Endodermal cell (in vitro differentiated cells): ENCODE results near the gene COL24A1. TPM values are rescaled to one million over a fixed set of nuclear protein-coding genes. Genes with fewer than 3 reads are reported as not detected.
"Not testable (repeated sequence)": the region's sequence is repeated elsewhere in the genome, so short reads cannot be mapped to it uniquely, and the experiment has no call there.

Source experiments
- DNase-seq: peaks from one replicate; pipeline ENCODE4 v3.0.0-alpha.2; 2017
- H3K27ac ChIP-seq: 2 replicates; pipeline ENCODE4 v1.5.1; 2013; ENCODE audit warnings: mild to moderate bottlenecking, low read depth, low read length, moderate library complexity
- H3K27me3 ChIP-seq: 2 replicates; pipeline ENCODE4 v1.6.1; 2013; ENCODE audit warnings: mild to moderate bottlenecking, low read length, moderate library complexity; ENCODE audit not compliant: insufficient read depth, control insufficient read depth, poor library complexity, severe bottlenecking
- H3K36me3 ChIP-seq: 2 replicates; pipeline ENCODE4 v1.7.0; 2013; ENCODE audit warnings: mild to moderate bottlenecking, low read length, moderate library complexity; ENCODE audit not compliant: control insufficient read depth, insufficient read depth
- H3K4me1 ChIP-seq: one replicate; pipeline ENCODE4 v1.7.0; 2013; ENCODE audit warnings: low read length; ENCODE audit not compliant: control insufficient read depth, insufficient read depth
- H3K4me3 ChIP-seq: 2 replicates; pipeline ENCODE4 v1.5.1; 2013; ENCODE audit warnings: mild to moderate bottlenecking, low read length, moderate library complexity
- H3K9ac ChIP-seq: 2 replicates; pipeline ENCODE4 v1.6.1; 2013; ENCODE audit warnings: mild to moderate bottlenecking, low read length, moderate library complexity; ENCODE audit not compliant: poor library complexity, severe bottlenecking; ENCODE audit errors: extremely low read depth
- H3K9me3 ChIP-seq: 2 replicates; pipeline ENCODE4 v1.6.1; 2013; ENCODE audit warnings: mild to moderate bottlenecking, low read length, moderate library complexity; ENCODE audit not compliant: control insufficient read depth
- H3K27ac Mint-ChIP-seq: 2 replicates; pipeline ENCODE4 v1.8.0; 2020; ENCODE audit warnings: mixed read lengths
- H3K27me3 Mint-ChIP-seq: 2 replicates; pipeline ENCODE4 v1.8.0; 2021; ENCODE audit warnings: mild to moderate bottlenecking, mixed read lengths; ENCODE audit not compliant: insufficient read depth
- H3K36me3 Mint-ChIP-seq: 2 replicates; pipeline ENCODE4 v1.8.0; 2020; ENCODE audit warnings: low read depth, mixed read lengths
- H3K4me1 Mint-ChIP-seq: 2 replicates; pipeline ENCODE4 v1.8.0; 2020; ENCODE audit warnings: mixed read lengths
- H3K4me3 Mint-ChIP-seq: 2 replicates; pipeline ENCODE4 v1.8.0; 2020; ENCODE audit warnings: mild to moderate bottlenecking, moderate library complexity, mixed read lengths
- H3K9me3 Mint-ChIP-seq: 2 replicates; pipeline ENCODE4 v1.8.0; 2020; ENCODE audit warnings: mild to moderate bottlenecking, mixed read lengths
- CTCF ChIP-seq: fragments of 200-600 bp; sonication (generic); conservative IDR thresholded peaks from 2 replicates; pipeline ENCODE4 v1.5.0; 2021; ENCODE audit warnings: antibody characterized with exemption, mild to moderate bottlenecking
- WGBS, 2 experiments: methylation state at CpG; one replicate each; pipeline versions ENCODE4 v1.1.5 to v1.1.7; 2013; ENCODE audit warnings: missing lambda C conversion rate in 2 of 2, mixed read lengths in 1 of 2; ENCODE audit not compliant: insufficient coverage in 1 of 2, insufficient read length in 1 of 2; 5-methylcytosine and 5-hydroxymethylcytosine counted together
- total RNA-seq, 2 donors: library from RNA; stranded (reverse); fragmentation: NEBNext Ultra II Directional in 1 of 2; extraction: Animal tissue kit (Norgen Biotek cat#: 25700) in 1 of 2; gene quantifications; 2 replicates in 1 of 2; 3 replicates in 1 of 2; pipeline ENCODE4 v1.2.1, GENCODE V29; 2021

Gene COL24A1
- total RNA-seq, 2 donors from 2014 or later = 0.84 to 0.95 TPM

GRCh38 chr1:85718678-85719340 is 437.8 kb downstream of the COL24A1 start:
- 95 to 100% methylated on average over 5 to 6 of the region's 7 CpGs for whole genome bisulfite sequencing, 2 experiments
- Histone ChIP-seq H3K9ac (no peak overlapping the region), H3K27me3 (no peaks in the 10 kb centered on the region), H3K27ac (no peak overlapping the region), H3K36me3 (no peaks in the 10 kb centered on the region), H3K4me3 (no peak overlapping the region), H3K9me3 (peaks cover 16% of the 10 kb centered on the region), H3K4me1 (no peaks in the 10 kb centered on the region)
- Mint-ChIP-seq H3K4me3 (no peak overlapping the region), H3K27ac (no peak overlapping the region), H3K9me3 (peaks cover 33% of the 10 kb centered on the region), H3K36me3 (peaks cover 3% of the 10 kb centered on the region), H3K4me1 (no peaks in the 10 kb centered on the region), H3K27me3 (no peaks in the 10 kb centered on the region)
- DNase-seq = no peak
- TF ChIP-seq CTCF = no peak

GRCh38 chr1:85714418-85715114 is 442.0 kb downstream of the COL24A1 start:
- H3K4me3 ChIP-seq, H3K27me3 ChIP-seq, H3K36me3 Mint-ChIP-seq, H3K36me3 ChIP-seq, DNase-seq, H3K27ac ChIP-seq, H3K4me3 Mint-ChIP-seq, H3K4me1 ChIP-seq, H3K4me1 Mint-ChIP-seq, H3K27me3 Mint-ChIP-seq, H3K9ac ChIP-seq, H3K27ac Mint-ChIP-seq: not testable (repeated sequence)
- H3K9me3 Mint-ChIP-seq = peaks cover 31% of the 10 kb centered on the region
- WGBS, 2 experiments = 87 to 93% methylated on average over 8 to 14 of the region's 14 CpGs
- H3K9me3 ChIP-seq = peaks cover 28% of the 10 kb centered on the region

- WGBS, 2 experiments = 86 to 91% methylated on average over 2 to 6 of the region's 6 CpGs
Measured at GRCh38 chr1:85708829-85709227, 447.7 kb downstream of the COL24A1 start.

More at GRCh38 chr1:85708829-85709227, 447.7 kb downstream of the COL24A1 start:
- no peak for TF ChIP-seq CTCF
- no peak overlapping the region for H3K27ac ChIP-seq
- Mint-ChIP-seq H3K9me3 (peaks cover 24% of the 10 kb centered on the region), H3K4me3 (no peak overlapping the region), H3K27ac (no peak overlapping the region), H3K4me1 (no peaks in the 10 kb centered on the region), H3K27me3 (no peaks in the 10 kb centered on the region), H3K36me3 (peaks cover 20% of the 10 kb centered on the region)
- H3K4me3 ChIP-seq = peak overlapping the region; percentile 99
- H3K9ac ChIP-seq = no peak overlapping the region
- H3K36me3 ChIP-seq = peaks cover 21% of the 10 kb centered on the region
- peak; percentile 47 for DNase-seq
- H3K27me3 ChIP-seq = no peaks in the 10 kb centered on the region
- peaks cover 15% of the 10 kb centered on the region for H3K9me3 ChIP-seq
- no peaks in the 10 kb centered on the region for H3K4me1 ChIP-seq
